ENCODE data around the gene CEBPG. TPM values are rescaled to one million over a fixed set of nuclear protein-coding genes. Genes with fewer than 3 reads are reported as not detected.

The CEBPG gene
- total RNA-seq, 3 donors from 2014 or later, result 47.8 to 68.5 (median 58.2) TPM

DNA sequence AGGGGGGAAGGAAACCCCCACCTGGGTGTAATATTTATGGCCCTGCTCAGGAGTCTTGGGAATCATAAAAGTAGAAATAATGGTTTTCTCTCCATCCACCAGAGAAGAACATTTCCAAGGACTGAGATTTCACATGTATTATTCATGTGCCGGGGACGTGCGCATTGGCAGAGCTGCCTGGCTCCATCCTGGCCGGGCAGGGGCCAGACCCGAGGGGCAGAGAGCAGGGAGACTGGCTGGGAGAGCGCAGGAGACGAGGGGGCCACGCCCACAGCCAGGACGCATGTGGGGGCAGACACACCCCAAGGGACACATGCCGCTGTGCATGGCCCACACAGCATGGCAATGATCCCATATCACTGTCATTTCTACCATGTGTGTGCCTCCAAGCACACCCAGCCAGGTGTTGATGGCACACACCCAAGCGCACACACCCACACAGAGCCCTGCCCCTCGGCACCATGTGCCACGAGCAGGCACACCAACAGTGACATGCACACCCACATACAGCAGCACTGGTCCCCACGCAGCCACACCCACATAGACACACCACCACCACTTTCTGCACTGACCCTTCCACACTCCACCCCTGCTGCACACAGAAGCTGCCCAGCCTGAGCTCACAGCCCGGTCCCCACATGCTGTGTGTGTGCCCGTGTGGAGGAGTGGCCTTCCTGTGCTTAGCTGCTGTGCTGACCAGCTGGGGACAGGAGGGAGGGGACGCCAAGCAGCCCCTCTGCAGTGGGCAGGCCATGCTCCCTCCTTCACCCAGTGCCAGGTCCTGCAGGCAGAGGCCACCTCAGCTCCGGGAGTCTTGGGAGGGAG lies 39.3 kb downstream of the CEBPG start:
- intact Hi-C loops (cut with DNase I, micrococcal nuclease), result no loop called here
- TF ChIP-seq CTCF (IDR thresholded peaks at IDR 0.05), result no peak
- Histone ChIP-seq H3K36me3 (ENCODE audit: low read depth) (no peaks in the 10 kb centered on the region), H3K4me3 (no peak overlapping the region), H3K4me1 (ENCODE audit: low read depth) (no peaks in the 10 kb centered on the region), H3K9me3 (no peaks in the 10 kb centered on the region)
- ATAC-seq, result peak; percentile 68
- peak; percentile 54 to 61 (median 61) for DNase-seq

- DNase-seq (peak in 1 of 3 donors; percentile 46), ATAC-seq (no peak)
- H3K9me3 ChIP-seq, result no peaks in the 10 kb centered on the region
- H3K4me3 ChIP-seq, result no peak overlapping the region
- no peaks in the 10 kb centered on the region for H3K36me3 ChIP-seq (ENCODE audit: low read depth)
- H3K4me1 ChIP-seq (ENCODE audit: low read depth), result no peaks in the 10 kb centered on the region
- intact Hi-C loops (cut with DNase I, micrococcal nuclease), result no loop called here
- no peak for TF ChIP-seq CTCF (IDR thresholded peaks at IDR 0.05)
Measured at GRCh38 chr19:33413426-33413725, 39.9 kb downstream of the CEBPG start.

DNA sequence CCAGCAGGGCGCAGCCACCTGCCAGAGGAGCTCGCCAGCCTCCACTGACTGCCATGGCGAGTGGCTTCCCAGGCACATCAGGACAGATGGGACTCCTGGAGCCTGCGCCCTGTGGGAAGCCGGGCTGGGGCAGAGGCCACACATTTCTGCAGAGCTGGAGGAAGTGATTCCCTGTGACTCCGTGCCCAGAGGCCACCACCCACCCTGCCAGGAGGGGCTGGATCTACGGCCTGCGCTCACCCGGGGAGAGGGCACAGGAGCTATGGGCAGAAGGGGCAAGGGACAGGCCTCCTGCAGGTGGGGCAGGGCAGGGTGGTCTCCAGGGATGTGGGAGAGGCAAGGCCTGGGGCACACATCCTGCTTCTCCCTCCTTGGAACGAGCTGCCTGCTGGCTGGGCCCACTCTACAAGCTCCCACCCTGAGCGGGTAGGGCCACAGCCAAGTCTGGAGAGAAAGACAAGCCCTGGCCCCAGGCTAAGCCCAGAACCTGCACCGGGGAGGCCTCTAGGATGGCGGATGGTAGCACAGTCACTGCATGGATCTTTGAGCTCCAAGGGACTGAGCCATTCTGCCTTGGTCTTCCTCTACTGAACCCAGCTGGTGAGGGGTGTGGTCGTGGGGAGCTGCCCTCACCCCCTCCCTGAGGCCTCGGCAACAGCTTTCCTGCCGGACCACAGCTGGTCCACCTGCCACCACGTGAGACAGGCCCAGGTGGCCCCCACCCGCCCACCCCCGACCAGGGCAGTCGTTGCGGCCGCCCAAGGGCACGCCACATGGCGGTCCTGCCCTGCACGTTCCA lies 40.6 kb downstream of the CEBPG start:
- no peaks in the 10 kb centered on the region for H3K9me3 ChIP-seq
- TF ChIP-seq CTCF (IDR thresholded peaks at IDR 0.05), result no peak
- DNase-seq (peak in 1 of 3 donors; percentile 34), ATAC-seq (no peak)
- H3K36me3 ChIP-seq (ENCODE audit: low read depth), result no peaks in the 10 kb centered on the region
- H3K4me1 ChIP-seq (ENCODE audit: low read depth), result no peaks in the 10 kb centered on the region
- intact Hi-C loops (cut with DNase I, micrococcal nuclease), result no loop called here
- H3K4me3 ChIP-seq, result no peak overlapping the region

GRCh38 chr19:33414667-33415605 lies 41.4 kb downstream of the CEBPG start:
- DNase-seq, result peak in 1 of 3 donors; percentile 37
- intact Hi-C loops (cut with DNase I, micrococcal nuclease), result loop anchor here in 1 of 2 donors (5.0 kb wide), 1 partner anchor 357 kb away; no protein-coding TSS in a partner anchor
- no peak for ATAC-seq
- no peaks in the 10 kb centered on the region for H3K9me3 ChIP-seq
- no peak for TF ChIP-seq CTCF (IDR thresholded peaks at IDR 0.05)
- no peaks in the 10 kb centered on the region for H3K36me3 ChIP-seq (ENCODE audit: low read depth)
- H3K4me1 ChIP-seq (ENCODE audit: low read depth), result no peaks in the 10 kb centered on the region
- no peak overlapping the region for H3K4me3 ChIP-seq

Measured in mucosa of descending colon (tissue), 3 donors.